Activated T-cell treated with anti-CD3 and anti-CD28 coated beads, Interleukin-2, amount 50 U/mL, for 24 hours (primary cell): Measurements from ENCODE around the gene KHDRBS1.
"Not testable (repeated sequence)": the region's sequence is repeated elsewhere in the genome, so short reads cannot be mapped to it uniquely, and the experiment has no call there.

Experiments used
- DNase-seq: peaks from one replicate; pipeline ENCODE4 v3.0.0-alpha.2; 2020
- H3K27ac Mint-ChIP-seq: 2 replicates; pipeline ENCODE4 v1.8.0; 2020; ENCODE audit warnings: mild to moderate bottlenecking, mixed read lengths
- H3K27me3 Mint-ChIP-seq: 2 replicates; pipeline ENCODE4 v1.8.0; 2020; ENCODE audit warnings: mixed read lengths
- H3K36me3 Mint-ChIP-seq: 2 replicates; pipeline ENCODE4 v1.8.0; 2020; ENCODE audit warnings: low read depth, mixed read lengths
- H3K4me1 Mint-ChIP-seq: 2 replicates; pipeline ENCODE4 v1.8.0; 2020; ENCODE audit warnings: low read depth, mixed read lengths
- H3K4me3 Mint-ChIP-seq: 2 replicates; pipeline ENCODE4 v1.8.0; 2020; ENCODE audit warnings: mild to moderate bottlenecking, moderate library complexity, mixed read lengths
- H3K9me3 Mint-ChIP-seq: 2 replicates; pipeline ENCODE4 v1.8.0; 2020; ENCODE audit warnings: mixed read lengths

Gene KHDRBS1

DNA sequence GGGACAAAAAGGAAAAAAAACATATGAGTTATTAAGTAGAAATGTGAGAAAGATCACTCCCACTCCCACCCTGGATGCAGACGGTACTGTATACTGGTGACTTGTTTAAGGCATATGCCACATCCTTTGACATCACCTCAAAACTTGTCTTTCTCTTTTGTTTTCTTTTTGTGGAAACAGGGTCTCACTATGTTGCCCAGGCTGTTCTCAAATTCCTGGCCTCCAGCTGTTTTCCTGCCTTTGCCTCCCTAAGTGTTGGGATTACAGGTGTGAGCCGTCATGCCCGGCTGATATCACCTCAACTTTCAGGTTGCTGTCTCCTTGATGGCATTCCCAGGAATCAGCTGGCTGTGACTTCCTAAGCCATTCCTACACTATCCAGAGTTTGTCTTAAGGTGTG lies 18.4 kb upstream of the KHDRBS1 start:
- no peaks in the 10 kb centered on the region for H3K36me3 Mint-ChIP-seq
- no peak overlapping the region for H3K27ac Mint-ChIP-seq
- no peak for DNase-seq
- H3K4me3 Mint-ChIP-seq, result no peak overlapping the region
- no peaks in the 10 kb centered on the region for H3K27me3 Mint-ChIP-seq
- peaks cover 6% of the 10 kb centered on the region for H3K4me1 Mint-ChIP-seq
- H3K9me3 Mint-ChIP-seq, result no peaks in the 10 kb centered on the region

DNA sequence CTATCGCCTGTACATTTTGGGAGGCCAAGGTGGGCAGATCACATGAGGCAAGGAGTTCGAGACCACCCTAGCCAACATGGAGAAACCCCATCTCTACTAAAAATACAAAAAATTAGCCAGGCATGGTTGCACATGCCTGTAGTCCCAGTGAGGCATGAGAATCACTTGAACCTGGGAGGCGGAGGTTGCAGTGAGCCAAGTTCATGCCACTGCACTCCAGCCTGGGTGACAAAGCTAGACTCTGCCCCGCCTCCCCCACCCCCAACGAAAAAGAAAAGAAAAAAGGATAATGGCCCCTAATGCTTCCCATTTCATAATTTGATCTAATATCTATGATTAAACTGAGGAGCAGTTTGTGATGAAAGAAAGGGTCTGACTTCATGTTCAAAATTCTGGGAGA lies 17.5 kb upstream of the KHDRBS1 start:
- DNase-seq, H3K27ac Mint-ChIP-seq, H3K4me1 Mint-ChIP-seq, H3K9me3 Mint-ChIP-seq, H3K4me3 Mint-ChIP-seq, H3K36me3 Mint-ChIP-seq, H3K27me3 Mint-ChIP-seq: not testable (repeated sequence)

DNA sequence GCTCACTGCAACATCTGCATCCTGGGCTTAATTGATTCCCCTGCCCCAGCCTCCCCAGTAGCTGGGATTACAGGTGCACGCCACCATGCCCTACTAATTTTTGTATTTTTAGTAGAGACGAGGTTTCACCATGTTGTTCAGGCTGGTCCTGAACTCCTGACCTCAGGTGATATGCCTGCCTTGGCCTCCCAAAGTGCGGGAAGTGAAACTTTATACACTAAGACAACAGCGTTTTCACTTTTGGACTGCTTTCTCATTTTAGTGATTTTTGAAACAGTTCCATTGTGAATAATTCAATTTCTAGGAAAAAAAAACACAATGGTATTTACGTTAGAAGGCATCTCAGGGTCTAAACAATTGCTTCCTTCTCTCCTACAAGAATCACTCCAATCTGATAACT lies 11.8 kb upstream of the KHDRBS1 start:
- H3K36me3 Mint-ChIP-seq, result no peaks in the 10 kb centered on the region
- no peak overlapping the region for H3K27ac Mint-ChIP-seq
- peaks cover 7% of the 10 kb centered on the region for H3K4me1 Mint-ChIP-seq
- H3K9me3 Mint-ChIP-seq, result no peaks in the 10 kb centered on the region
- H3K27me3 Mint-ChIP-seq, result no peaks in the 10 kb centered on the region
- no peak for DNase-seq
- H3K4me3 Mint-ChIP-seq, result no peak overlapping the region

DNA sequence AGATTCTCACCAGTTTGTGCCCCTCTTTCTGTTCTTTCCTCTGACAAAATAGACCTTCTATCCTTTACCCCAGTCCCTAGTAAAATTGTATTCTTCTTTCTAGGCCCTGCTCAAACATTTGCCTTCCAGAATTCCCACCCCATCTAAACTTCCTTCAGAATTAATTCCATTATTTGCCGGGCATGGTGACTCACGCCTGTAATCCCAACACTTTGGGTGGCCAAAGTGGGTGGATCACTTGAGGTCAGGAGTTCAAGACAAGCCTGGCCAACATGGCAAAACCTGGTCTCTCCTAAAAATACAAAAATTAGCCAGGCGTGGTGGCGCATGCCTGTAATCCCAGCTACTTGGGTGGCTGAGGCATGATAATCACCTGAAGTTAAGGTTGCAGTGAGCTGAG lies 11.4 kb upstream of the KHDRBS1 start:
- DNase-seq, H3K27ac Mint-ChIP-seq, H3K9me3 Mint-ChIP-seq, H3K27me3 Mint-ChIP-seq, H3K4me3 Mint-ChIP-seq, H3K4me1 Mint-ChIP-seq, H3K36me3 Mint-ChIP-seq: not testable (repeated sequence)

DNA sequence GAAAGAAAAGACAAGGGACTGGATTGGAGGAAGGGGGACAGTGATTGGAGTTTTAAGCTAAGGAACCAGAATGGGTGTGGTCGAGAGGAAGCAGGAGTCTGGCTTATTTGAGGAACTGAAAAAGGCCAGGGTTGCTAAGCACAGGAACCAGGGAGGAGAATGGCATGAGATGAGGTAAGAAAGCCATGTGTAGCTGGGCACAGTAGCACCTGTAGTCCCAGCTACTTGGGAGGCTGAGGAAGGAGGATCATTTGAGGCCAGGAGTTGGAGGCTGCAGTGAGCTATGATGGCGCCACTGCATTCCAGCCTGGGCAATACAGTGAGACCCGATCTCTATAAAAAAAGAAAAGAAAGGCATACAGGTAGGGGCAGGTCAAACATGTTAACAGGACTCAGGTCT lies 8.1 kb upstream of the KHDRBS1 start:
- no peaks in the 10 kb centered on the region for H3K36me3 Mint-ChIP-seq
- no peak overlapping the region for H3K27ac Mint-ChIP-seq
- no peak overlapping the region for H3K4me3 Mint-ChIP-seq
- no peaks in the 10 kb centered on the region for H3K27me3 Mint-ChIP-seq
- DNase-seq, result no peak
- H3K4me1 Mint-ChIP-seq, result peaks cover 7% of the 10 kb centered on the region
- H3K9me3 Mint-ChIP-seq, result no peaks in the 10 kb centered on the region

DNA sequence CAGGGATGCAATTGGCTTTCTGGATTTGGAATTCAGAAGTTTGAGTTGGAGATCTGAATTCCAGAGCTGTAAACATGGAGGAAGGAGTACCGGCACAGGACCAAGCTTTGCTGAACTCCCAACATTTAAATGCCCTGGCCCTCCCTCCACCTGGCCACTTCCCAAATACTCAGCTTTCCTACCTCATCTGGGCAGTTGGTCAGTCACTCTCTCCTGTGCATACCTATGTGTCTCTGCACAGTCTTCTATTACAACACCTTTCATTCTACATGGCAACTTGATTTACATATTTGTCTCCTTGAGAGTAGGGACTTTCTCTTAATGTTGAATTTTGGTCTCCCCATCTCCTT lies 6.1 kb upstream of the KHDRBS1 start:
- DNase-seq, result no peak
- H3K27me3 Mint-ChIP-seq, result no peaks in the 10 kb centered on the region
- no peaks in the 10 kb centered on the region for H3K36me3 Mint-ChIP-seq
- no peak overlapping the region for H3K27ac Mint-ChIP-seq
- no peaks in the 10 kb centered on the region for H3K9me3 Mint-ChIP-seq
- peaks cover 6% of the 10 kb centered on the region for H3K4me1 Mint-ChIP-seq
- H3K4me3 Mint-ChIP-seq, result no peak overlapping the region

DNA sequence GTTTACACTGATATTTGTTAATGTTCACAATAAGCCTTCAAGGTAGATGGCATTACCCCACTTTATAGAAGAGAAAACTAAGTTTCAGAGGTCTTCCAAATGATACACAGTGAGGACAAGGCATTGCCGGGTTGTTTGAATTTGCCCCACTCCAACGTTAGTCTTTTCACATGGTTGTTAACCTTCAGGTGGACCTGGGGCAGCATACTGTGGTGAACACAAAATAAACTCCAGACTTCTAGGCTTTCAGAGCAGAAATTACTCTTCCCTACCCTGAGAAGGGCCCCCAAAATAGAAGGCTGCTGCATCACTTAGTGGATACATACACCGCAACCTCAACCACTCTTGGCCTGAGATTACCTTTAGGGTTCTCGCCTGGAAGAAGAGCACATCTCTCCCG lies 3.4 kb upstream of the KHDRBS1 start:
- H3K4me1 Mint-ChIP-seq, result peaks cover 11% of the 10 kb centered on the region
- no peak for DNase-seq
- H3K4me3 Mint-ChIP-seq, result no peak overlapping the region
- no peak overlapping the region for H3K27ac Mint-ChIP-seq
- H3K9me3 Mint-ChIP-seq, result no peaks in the 10 kb centered on the region
- no peaks in the 10 kb centered on the region for H3K27me3 Mint-ChIP-seq
- H3K36me3 Mint-ChIP-seq, result peaks cover 9% of the 10 kb centered on the region

DNA sequence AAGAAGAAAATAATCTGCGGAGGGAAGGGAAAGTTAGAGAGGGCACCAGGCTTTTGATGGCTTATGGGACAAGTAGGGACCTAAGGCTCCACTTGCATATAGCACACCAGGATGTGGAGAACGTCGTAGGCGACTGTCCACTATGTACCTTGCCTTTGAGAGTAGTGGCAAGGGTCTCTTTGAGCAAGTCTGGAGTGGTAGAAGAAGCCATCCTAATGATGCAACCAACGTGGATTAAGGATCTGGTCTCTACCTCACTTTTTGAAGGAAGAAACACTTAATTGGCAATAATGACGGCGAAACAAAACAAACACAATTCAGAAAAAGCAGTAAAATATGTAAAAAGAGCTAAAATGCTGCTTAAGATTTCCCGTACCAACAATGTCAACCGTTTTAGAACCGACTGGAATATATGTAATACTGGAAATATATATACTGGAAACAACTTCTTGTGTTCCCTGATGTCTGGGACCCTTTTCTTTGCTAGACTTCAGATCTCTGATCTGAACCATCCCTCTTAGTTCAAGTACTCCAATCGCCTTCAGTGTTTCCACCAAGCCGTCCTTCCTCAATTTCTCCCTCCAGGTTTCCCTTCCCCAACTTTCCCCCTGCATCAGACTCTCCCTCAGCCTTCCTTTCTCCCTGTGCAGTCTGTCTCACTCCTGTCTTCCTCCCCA lies 821 bp upstream of the KHDRBS1 start:
- Mint-ChIP-seq H3K9me3 (no peaks in the 10 kb centered on the region), H3K27ac (peak overlapping the region; percentile 95)

DNA sequence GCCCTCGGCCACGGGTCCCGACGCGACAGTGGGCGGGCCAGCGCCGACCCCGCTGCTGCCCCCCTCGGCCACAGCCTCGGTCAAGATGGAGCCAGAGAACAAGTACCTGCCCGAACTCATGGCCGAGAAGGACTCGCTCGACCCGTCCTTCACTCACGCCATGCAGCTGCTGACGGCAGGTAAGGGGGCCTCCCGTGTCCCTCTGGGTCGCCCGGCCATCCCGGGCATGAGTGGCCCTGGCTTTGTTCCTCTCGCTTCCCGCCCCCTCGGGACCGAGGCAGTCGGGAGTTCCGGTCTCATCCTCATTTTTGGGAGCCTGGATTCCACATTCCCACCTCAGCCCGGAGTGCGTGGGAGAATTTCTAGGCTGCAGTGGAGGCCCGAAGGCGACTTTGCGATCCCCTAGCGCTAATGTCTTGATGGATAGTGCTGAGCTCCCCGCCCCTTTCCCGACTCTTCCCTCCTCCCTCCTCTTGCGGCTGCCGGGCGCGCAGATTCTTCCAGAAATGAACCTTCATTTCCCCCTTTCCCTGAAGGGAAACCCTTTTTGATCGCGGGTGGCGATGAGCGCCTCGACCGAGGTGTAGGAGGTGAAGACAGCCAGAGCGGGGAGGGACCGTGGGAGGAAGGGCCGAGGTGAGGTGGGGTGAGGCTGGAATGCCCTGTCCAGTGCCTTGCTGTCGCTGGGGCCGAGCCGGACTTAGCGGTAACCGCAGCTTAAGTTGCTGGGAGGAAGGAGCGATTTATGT lies 705 bp downstream of the KHDRBS1 start:
- Mint-ChIP-seq H3K9me3 (no peaks in the 10 kb centered on the region), H3K4me3 (peak overlapping the region; percentile 96), H3K4me1 (peaks cover 41% of the 10 kb centered on the region), H3K36me3 (peaks cover 39% of the 10 kb centered on the region), H3K27ac (peak overlapping the region; percentile 95), H3K27me3 (no peaks in the 10 kb centered on the region)
- DNase-seq, result peak; percentile 56

More for the DNA sequence above, 821 bp upstream of the KHDRBS1 start:
- Mint-ChIP-seq H3K4me3 (peak overlapping the region; percentile 96), H3K4me1 (peaks cover 29% of the 10 kb centered on the region), H3K27me3 (no peaks in the 10 kb centered on the region), H3K36me3 (peaks cover 31% of the 10 kb centered on the region)
- no peak for DNase-seq

DNA sequence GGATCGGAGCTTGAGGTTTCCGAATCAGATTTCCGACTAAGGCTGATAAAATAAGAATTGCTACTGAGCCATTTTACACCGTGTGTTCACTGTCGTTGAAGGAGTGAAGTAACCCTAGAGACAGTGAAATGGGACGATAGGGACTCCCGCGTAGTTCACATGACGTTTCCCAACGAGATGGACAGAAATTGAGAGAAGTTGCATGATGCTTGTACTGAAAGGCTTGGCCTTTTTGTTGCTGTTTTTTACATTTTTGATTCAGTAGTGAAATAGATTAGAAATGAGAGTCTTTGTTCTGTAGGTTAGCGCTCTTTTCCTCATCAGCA lies 1.2 kb downstream of the KHDRBS1 start:
- Mint-ChIP-seq H3K36me3 (peaks cover 40% of the 10 kb centered on the region), H3K27ac (peak overlapping the region; percentile 95), H3K4me3 (peak overlapping the region; percentile 96), H3K27me3 (no peaks in the 10 kb centered on the region), H3K9me3 (no peaks in the 10 kb centered on the region), H3K4me1 (peaks cover 45% of the 10 kb centered on the region)
- DNase-seq, result no peak

DNA sequence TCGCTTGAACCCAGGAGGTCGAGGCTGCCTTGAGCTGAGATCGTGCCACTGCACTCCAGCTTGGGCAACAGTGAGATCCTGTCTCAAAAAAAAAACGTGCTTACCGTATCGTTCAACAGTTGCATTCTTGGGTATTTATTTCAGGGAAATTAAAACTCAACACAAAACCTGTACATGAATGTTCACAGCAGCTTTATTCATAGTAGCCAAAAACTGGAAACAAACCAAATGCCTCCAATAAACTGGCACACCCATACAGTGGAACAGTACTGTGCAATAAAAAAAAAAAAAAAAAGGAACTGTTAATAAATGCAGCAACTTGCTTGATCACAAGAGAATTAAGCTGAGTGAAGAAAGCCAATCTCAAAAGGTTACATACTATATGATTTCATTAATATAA lies 6.7 kb downstream of the KHDRBS1 start:
- DNase-seq, result no peak
- Mint-ChIP-seq H3K4me1 (peaks cover 59% of the 10 kb centered on the region), H3K4me3 (peak overlapping the region; percentile 23), H3K27ac (peak overlapping the region; percentile 71), H3K36me3 (peaks cover 72% of the 10 kb centered on the region), H3K9me3 (no peaks in the 10 kb centered on the region), H3K27me3 (no peaks in the 10 kb centered on the region)

DNA sequence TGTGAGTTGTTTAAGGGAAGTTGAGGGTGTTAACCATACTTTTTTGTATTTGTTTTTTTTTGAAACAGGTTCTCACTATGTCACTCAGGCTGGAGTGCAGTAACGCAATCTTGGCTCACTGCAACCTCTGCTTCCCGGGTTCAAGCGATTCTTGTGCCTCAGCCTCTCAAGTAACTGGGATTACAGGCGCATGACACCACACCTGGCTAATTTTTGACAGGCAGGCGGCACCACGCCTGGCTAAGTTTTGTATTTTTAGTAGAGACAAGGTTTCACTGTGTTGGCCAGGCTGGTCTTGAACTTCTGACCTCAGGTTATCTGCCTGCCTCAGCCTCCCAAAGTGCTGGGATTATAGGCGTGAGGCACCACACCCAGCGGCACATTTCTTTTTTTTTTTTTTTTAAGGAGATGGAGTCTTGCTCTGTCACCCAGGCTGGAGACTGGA lies 7.9 kb downstream of the KHDRBS1 start:
- H3K27me3 Mint-ChIP-seq, H3K27ac Mint-ChIP-seq, H3K9me3 Mint-ChIP-seq, H3K4me3 Mint-ChIP-seq, DNase-seq: not testable (repeated sequence)
- H3K4me1 Mint-ChIP-seq, result peaks cover 54% of the 10 kb centered on the region
- H3K36me3 Mint-ChIP-seq, result peaks cover 66% of the 10 kb centered on the region

DNA sequence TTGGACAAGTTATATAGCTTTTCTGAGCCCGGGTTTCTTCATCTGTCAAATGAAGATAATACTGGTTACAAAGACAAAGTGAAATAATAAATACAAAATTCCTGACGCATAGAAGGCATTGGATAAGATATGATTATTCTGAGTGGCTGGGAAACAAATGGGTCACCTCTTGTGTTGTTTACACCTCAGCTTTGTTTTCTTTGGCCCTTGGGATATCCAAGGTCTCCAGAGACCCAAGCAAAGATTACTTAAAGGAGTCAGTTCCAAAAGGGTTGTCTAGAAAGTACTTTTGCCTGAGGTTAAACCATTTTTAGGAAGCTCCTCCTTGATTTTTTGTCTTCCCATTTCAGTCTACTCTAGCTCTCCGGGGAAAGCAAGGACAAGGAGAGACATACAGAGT lies 9.7 kb downstream of the KHDRBS1 start:
- H3K36me3 Mint-ChIP-seq, result peaks cover 64% of the 10 kb centered on the region
- no peak for DNase-seq
- H3K27me3 Mint-ChIP-seq, result no peaks in the 10 kb centered on the region
- H3K4me3 Mint-ChIP-seq, result no peak overlapping the region
- no peaks in the 10 kb centered on the region for H3K9me3 Mint-ChIP-seq
- peaks cover 53% of the 10 kb centered on the region for H3K4me1 Mint-ChIP-seq
- H3K27ac Mint-ChIP-seq, result peak overlapping the region; percentile 2

DNA sequence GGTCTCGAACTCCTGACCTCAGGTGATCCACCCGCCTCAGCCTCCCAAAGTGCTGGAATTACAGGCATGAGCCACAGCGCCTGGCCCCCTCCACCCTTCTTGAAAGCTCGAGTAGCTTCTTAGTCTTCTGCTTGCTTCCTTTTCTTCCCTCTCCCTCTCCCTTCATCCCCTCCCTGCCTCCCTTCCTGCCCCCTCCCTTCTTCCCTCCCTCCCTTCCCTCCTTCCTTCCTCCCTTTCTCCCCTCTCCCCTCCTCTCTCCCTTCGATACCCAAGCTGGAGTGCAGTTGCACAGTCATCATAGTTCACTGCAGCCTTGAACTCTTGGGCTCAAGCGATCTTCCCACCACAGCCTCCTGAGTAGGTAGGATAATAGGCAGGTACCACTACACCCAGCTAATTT lies 11.8 kb downstream of the KHDRBS1 start:
- no peak overlapping the region for H3K4me3 Mint-ChIP-seq
- DNase-seq, result no peak
- no peaks in the 10 kb centered on the region for H3K27me3 Mint-ChIP-seq
- peaks cover 73% of the 10 kb centered on the region for H3K36me3 Mint-ChIP-seq
- H3K9me3 Mint-ChIP-seq, result no peaks in the 10 kb centered on the region
- no peak overlapping the region for H3K27ac Mint-ChIP-seq
- H3K4me1 Mint-ChIP-seq, result peaks cover 51% of the 10 kb centered on the region

DNA sequence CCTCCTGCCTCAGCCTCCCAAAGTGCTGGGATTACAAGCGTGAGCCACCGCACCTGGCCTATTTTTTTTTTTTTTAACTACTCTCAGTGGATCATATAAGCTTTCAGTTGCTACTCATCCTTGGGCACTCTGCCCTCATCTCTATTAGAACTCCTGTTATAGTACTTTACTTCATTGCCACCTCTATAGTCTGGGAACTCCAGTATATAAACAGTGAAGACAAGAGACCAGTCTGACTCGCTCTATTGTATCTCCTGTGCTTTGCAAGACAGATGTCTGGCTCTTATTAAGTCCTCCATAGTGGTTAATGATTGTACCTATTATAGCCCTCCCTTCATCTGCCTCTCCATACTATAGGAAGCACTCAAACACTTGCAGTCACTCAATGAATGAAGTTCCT lies 15.1 kb downstream of the KHDRBS1 start:
- peaks cover 48% of the 10 kb centered on the region for H3K4me1 Mint-ChIP-seq
- H3K27me3 Mint-ChIP-seq, result no peaks in the 10 kb centered on the region
- H3K36me3 Mint-ChIP-seq, result peaks cover 75% of the 10 kb centered on the region
- no peak for DNase-seq
- peak overlapping the region; percentile 2 for H3K27ac Mint-ChIP-seq
- no peaks in the 10 kb centered on the region for H3K9me3 Mint-ChIP-seq
- no peak overlapping the region for H3K4me3 Mint-ChIP-seq
